ENCODE results near the gene HS3ST5. TPM values are rescaled to one million over a fixed set of nuclear protein-coding genes. Genes with fewer than 3 reads are reported as not detected.

HS3ST5 gene
- total and polyA plus RNA-seq, 2 donors from 2014 or later, result 0.09 TPM; not detected in 1

DNA sequence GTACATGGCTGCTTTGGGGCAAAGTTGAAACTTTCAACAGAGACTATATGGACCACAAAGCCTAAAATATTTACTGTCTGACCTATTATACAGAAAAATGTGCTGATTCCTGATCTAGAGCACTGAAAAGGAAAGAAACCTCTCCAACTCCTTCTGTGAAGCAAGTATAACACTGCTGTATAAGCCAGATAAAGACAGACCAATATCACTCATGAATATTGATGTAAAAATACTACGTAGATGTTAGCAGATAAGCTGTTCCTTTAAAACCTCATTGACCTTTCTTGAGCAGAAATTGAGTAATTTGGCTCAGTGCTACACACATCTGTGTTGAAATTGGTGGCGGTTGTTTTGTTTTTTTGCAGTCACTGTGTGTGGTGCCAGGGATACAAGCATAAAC, 302.0 kb downstream of the HS3ST5 start:
- FAIRE-seq, result no peak
- Histone ChIP-seq H3K4me1 (ENCODE audit: control insufficient read depth in 2 of 3, insufficient read depth in 2 of 3, low read depth in 1 of 3, low read length in 3 of 3) (no peaks in the 10 kb centered on the region), H3K4me3 (ENCODE audit: low read length in 3 of 3) (no peak overlapping the region), H3K27me3 (ENCODE audit: control insufficient read depth, insufficient read depth, low read length) (no peaks in the 10 kb centered on the region), H3K36me3 (ENCODE audit: control insufficient read depth in 2 of 3, insufficient read depth in 3 of 3, low read length in 3 of 3) (no peaks in the 10 kb centered on the region), H3K9me3 (ENCODE audit: control insufficient read depth in 2 of 3, insufficient read depth in 1 of 3, low read length in 3 of 3) (no peaks in the 10 kb centered on the region), H3K27ac (ENCODE audit: low read depth in 2 of 2, low read length in 2 of 2) (no peak overlapping the region), H3K9ac (ENCODE audit: low read length in 3 of 3) (no peak overlapping the region)
- TF ChIP-seq, protein P1, sequence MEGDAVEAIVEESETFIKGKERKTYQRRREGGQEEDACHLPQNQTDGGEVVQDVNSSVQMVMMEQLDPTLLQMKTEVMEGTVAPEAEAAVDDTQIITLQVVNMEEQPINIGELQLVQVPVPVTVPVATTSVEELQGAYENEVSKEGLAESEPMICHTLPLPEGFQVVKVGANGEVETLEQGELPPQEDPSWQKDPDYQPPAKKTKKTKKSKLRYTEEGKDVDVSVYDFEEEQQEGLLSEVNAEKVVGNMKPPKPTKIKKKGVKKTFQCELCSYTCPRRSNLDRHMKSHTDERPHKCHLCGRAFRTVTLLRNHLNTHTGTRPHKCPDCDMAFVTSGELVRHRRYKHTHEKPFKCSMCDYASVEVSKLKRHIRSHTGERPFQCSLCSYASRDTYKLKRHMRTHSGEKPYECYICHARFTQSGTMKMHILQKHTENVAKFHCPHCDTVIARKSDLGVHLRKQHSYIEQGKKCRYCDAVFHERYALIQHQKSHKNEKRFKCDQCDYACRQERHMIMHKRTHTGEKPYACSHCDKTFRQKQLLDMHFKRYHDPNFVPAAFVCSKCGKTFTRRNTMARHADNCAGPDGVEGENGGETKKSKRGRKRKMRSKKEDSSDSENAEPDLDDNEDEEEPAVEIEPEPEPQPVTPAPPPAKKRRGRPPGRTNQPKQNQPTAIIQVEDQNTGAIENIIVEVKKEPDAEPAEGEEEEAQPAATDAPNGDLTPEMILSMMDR (IDR thresholded peaks at IDR 0.05; ENCODE audit: borderline replicate concordance, extremely low read depth, insufficient read depth), result no peak
- no peak for DNase-seq
- intact Hi-C loops (cut with DNase I), result no loop called here

DNA sequence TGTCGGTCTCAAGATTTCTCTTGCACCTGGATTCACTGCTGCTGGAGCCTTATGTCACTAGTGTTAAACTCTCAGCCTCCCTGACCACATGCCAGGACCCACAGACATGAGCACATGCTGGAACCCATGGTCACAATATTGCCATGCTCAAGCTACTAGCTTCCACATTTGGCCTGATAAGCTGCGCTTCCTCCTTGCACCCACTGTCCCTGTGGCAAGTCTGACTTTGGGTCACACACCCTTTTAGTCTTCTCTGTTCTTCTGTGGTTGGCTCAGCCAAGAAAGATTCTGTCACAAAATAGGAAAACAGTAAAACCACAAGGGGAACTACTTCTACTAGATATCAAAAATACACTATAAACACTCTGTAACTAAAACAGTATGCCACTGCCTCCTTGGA, 303.0 kb downstream of the HS3ST5 start:
- no peak for DNase-seq
- Histone ChIP-seq H3K27ac (ENCODE audit: low read depth in 2 of 2, low read length in 2 of 2) (no peak overlapping the region), H3K4me3 (ENCODE audit: low read length in 3 of 3) (no peak overlapping the region), H3K9me3 (ENCODE audit: control insufficient read depth in 2 of 3, insufficient read depth in 1 of 3, low read length in 3 of 3) (no peaks in the 10 kb centered on the region), H3K4me1 (ENCODE audit: control insufficient read depth in 2 of 3, insufficient read depth in 2 of 3, low read depth in 1 of 3, low read length in 3 of 3) (no peaks in the 10 kb centered on the region), H3K27me3 (ENCODE audit: control insufficient read depth, insufficient read depth, low read length) (no peaks in the 10 kb centered on the region), H3K9ac (ENCODE audit: low read length in 3 of 3) (no peak overlapping the region), H3K36me3 (ENCODE audit: control insufficient read depth in 2 of 3, insufficient read depth in 3 of 3, low read length in 3 of 3) (no peaks in the 10 kb centered on the region)
- FAIRE-seq, result no peak
- TF ChIP-seq, protein P1 (IDR thresholded peaks at IDR 0.05; ENCODE audit: borderline replicate concordance, extremely low read depth, insufficient read depth), result no peak
- intact Hi-C loops (cut with DNase I), result no loop called here

DNA sequence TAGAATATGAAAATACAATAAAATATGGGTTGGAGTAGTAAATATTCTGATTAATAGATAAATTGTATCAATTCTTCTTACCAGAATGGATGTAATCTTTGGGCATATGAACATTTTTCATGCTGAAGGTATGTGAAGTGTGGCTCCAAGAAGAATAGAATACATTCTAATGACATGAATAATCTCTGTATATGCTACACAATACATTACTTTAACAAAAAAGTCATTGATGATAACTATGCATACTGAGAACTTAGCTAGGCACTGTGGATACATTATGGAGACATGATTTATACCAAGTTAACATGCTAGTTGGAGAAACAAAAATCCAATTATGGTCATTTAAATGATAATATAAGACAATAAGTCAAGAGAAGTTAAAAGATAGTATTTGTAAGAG, 309.2 kb downstream of the HS3ST5 start:
- Histone ChIP-seq H3K27ac (ENCODE audit: low read depth in 2 of 2, low read length in 2 of 2) (no peak overlapping the region), H3K9ac (ENCODE audit: low read length in 3 of 3) (no peak overlapping the region), H3K4me3 (ENCODE audit: low read length in 3 of 3) (no peak overlapping the region), H3K9me3 (ENCODE audit: control insufficient read depth in 2 of 3, insufficient read depth in 1 of 3, low read length in 3 of 3) (no peaks in the 10 kb centered on the region), H3K36me3 (ENCODE audit: control insufficient read depth in 2 of 3, insufficient read depth in 3 of 3, low read length in 3 of 3) (no peaks in the 10 kb centered on the region), H3K27me3 (ENCODE audit: control insufficient read depth, insufficient read depth, low read length) (no peaks in the 10 kb centered on the region), H3K4me1 (ENCODE audit: control insufficient read depth in 2 of 3, insufficient read depth in 2 of 3, low read depth in 1 of 3, low read length in 3 of 3) (no peaks in the 10 kb centered on the region)
- DNase-seq (no peak), FAIRE-seq (no peak)
- TF ChIP-seq, protein P1 (IDR thresholded peaks at IDR 0.05; ENCODE audit: borderline replicate concordance, extremely low read depth, insufficient read depth), result no peak
- intact Hi-C loops (cut with DNase I), result no loop called here

DNA sequence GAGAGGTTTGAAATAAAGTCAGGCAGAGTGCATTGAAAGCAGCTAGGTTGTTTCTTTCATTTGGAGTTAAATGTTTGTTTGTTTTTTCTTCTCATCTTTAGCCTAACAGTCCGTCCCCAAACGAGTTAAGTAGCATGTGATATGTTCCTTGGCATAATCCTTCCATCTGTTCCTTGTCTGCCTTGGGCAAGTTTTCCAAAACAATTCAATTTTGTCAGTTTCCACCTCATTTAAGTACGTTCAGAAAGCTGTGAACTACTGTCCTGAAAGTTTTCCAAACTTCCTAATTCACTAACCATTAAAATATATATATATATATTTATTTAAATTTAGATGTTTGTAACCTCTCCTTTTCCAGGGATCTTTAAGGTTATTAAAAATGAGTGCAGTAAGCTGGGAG, 310.1 kb downstream of the HS3ST5 start:
- DNase-seq, result no peak
- Histone ChIP-seq H3K27me3 (ENCODE audit: control insufficient read depth, insufficient read depth, low read length) (no peaks in the 10 kb centered on the region), H3K36me3 (ENCODE audit: control insufficient read depth in 2 of 3, insufficient read depth in 3 of 3, low read length in 3 of 3) (no peaks in the 10 kb centered on the region), H3K9ac (ENCODE audit: low read length in 3 of 3) (no peak overlapping the region), H3K9me3 (ENCODE audit: control insufficient read depth in 2 of 3, insufficient read depth in 1 of 3, low read length in 3 of 3) (no peaks in the 10 kb centered on the region), H3K27ac (ENCODE audit: low read depth in 2 of 2, low read length in 2 of 2) (no peak overlapping the region), H3K4me3 (ENCODE audit: low read length in 3 of 3) (no peak overlapping the region), H3K4me1 (ENCODE audit: control insufficient read depth in 2 of 3, insufficient read depth in 2 of 3, low read depth in 1 of 3, low read length in 3 of 3) (no peaks in the 10 kb centered on the region)
- TF ChIP-seq, protein P1 (IDR thresholded peaks at IDR 0.05; ENCODE audit: borderline replicate concordance, extremely low read depth, insufficient read depth), result no peak
- intact Hi-C loops (cut with DNase I), result no loop called here
- no peak for FAIRE-seq
